Measurements from ENCODE around the gene TMIE. TPM values are rescaled to one million over a fixed set of nuclear protein-coding genes. Genes with fewer than 3 reads are reported as not detected.

The TMIE gene
- total and polyA plus RNA-seq, 2 of the 4 experiments (the other 2 are of a cell fraction), result 0.12 TPM; not detected in 1

DNA sequence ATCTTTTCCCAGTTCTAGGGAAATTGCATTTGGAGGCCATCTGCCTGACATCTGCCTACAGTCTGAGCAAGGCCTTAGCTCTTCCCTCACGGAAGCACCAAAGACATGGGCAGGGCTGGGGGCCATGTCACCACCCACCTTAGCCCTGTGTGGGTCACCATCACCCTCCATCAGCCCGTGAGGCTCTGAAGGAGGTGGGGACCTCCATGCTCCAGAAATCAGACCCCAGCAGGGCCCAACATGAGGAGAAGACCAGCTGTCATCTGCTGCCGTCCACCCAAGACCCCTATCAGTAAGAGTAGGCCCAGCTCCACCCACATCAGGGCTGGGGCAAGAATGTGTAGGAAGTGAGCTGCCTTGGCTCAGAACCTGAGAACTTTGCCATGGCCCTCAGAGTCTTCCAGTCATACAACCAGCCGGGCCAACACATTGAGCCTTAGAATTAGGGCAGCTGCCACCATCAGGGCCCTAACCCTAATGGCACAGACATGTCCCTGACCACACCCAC lies 1.9 kb downstream of the TMIE start:
- Histone ChIP-seq H3K27me3 (ENCODE audit: control insufficient read depth, insufficient read depth, low read length) (peaks cover 29% of the 10 kb centered on the region), H3K27ac (ENCODE audit: insufficient read depth, low read length) (no peak overlapping the region), H3K9me1 (ENCODE audit: insufficient read depth, low read length) (no peaks in the 10 kb centered on the region; the same call in 1 of the 2 replicates), H2BK5ac (ENCODE audit: low read depth, low read length, poor library complexity, severe bottlenecking) (no peak overlapping the region), H3K9ac (ENCODE audit: low read depth, low read length) (no peak overlapping the region), H2BK120ac (ENCODE audit: low read depth, low read length) (no peak overlapping the region), H4K20me1 (ENCODE audit: insufficient read depth, low read length) (peaks cover 3% of the 10 kb centered on the region; the same call in 1 of the 2 replicates), H3K18ac (ENCODE audit: low read depth, low read length) (no peak overlapping the region), H3K4me3 (ENCODE audit: insufficient read depth, low read depth, low read length) (no peak overlapping the region), H3K79me1 (ENCODE audit: low read depth in 1 of 2, low read length in 2 of 2) (no peaks in the 10 kb centered on the region), H3K56ac (ENCODE audit: extremely low read depth, insufficient read depth, low read length) (no peak overlapping the region), H2AFZ (replicated peaks; ENCODE audit: low read length, poor library complexity) (no peak overlapping the region), H2AK5ac (ENCODE audit: low read depth, low read length) (no peak overlapping the region; the same call in 1 of the 2 replicates), H3K4me1 (ENCODE audit: control insufficient read depth, insufficient read depth, low read length) (peaks cover 9% of the 10 kb centered on the region; the same call in 1 of the 2 replicates), H3K23ac (ENCODE audit: low read depth, low read length) (no peak overlapping the region), H3K4ac (ENCODE audit: low read depth, low read length) (no peak overlapping the region), H4K8ac (ENCODE audit: low read depth in 2 of 2, low read length in 2 of 2) (no peak overlapping the region), H3K4me2 (ENCODE audit: low read depth, low read length) (no peak overlapping the region), H4K91ac (ENCODE audit: insufficient read depth, low read depth, low read length) (no peak overlapping the region), H3K14ac (replicated peaks; ENCODE audit: low read depth, low read length) (no peak overlapping the region), H3K36me3 (ENCODE audit: control insufficient read depth, insufficient read depth, low read length) (no peaks in the 10 kb centered on the region), H2AK9ac (replicated peaks; ENCODE audit: low read depth, low read length, poor library complexity) (peak overlapping the region; percentile 6), H4K5ac (ENCODE audit: low read depth, low read length) (no peak overlapping the region), H2BK15ac (ENCODE audit: low read depth, low read length) (no peak overlapping the region), H3K9me3 (ENCODE audit: control insufficient read depth, insufficient read depth, low read length) (no peaks in the 10 kb centered on the region), H2BK20ac (ENCODE audit: low read depth, low read length) (no peak overlapping the region)
- CTCF ChIA-PET, result interaction anchor here (0.7 to 1.2 kb wide), 2 partner anchors 207 to 214 kb away, joined by 3 to 4 read pairs; no protein-coding TSS in a partner anchor
- DNase-seq, result no peak
- WGBS, 2 experiments (ENCODE audit: extremely low coverage in 2 of 2, insufficient read length in 1 of 2), result 75% methylated on average over 1 of the region's 4 CpGs; no CpG with 5 or more reads in 1 of the 2 experiments
- no peak for ATAC-seq (ENCODE audit: low read depth)
- in situ Hi-C loops (cut with MboI; ENCODE audit: low sequenced_read_pairs) (loop anchor here (5.0 to 25.0 kb wide), 2 partner anchors 194 to 659 kb away; no protein-coding TSS in a partner anchor), dilution Hi-C loops (cut with HindIII; ENCODE audit: low sequenced_read_pairs, unreplicated experiment) (no loop called here), intact Hi-C loops (cut with micrococcal nuclease) (no loop called here)
- POLR2A ChIA-PET (ENCODE audit: unreplicated experiment), result no interaction called here
- TF ChIP-seq POLR2A (IDR thresholded peaks at IDR 0.05; ENCODE audit: low read depth, low read length) (no peak), MXI1 (IDR thresholded peaks at IDR 0.05; ENCODE audit: borderline replicate concordance, low read depth, low read length) (no peak), CEBPB (IDR thresholded peaks at IDR 0.05; ENCODE audit: low read depth, low read length) (no peak), RCOR1 (IDR thresholded peaks at IDR 0.05; ENCODE audit: insufficient replicate concordance, low read length) (no peak), RAD21 (IDR thresholded peaks at IDR 0.05; ENCODE audit: low read length) (no peak), MAZ (IDR thresholded peaks at IDR 0.05; ENCODE audit: borderline replicate concordance, low read depth, low read length) (no peak), MAFK (IDR thresholded peaks at IDR 0.05; ENCODE audit: low read depth, low read length) (no peak), RFX5 (IDR thresholded peaks at IDR 0.05; ENCODE audit: low read depth, low read length) (no peak), NFE2L2 (IDR thresholded peaks at IDR 0.05; ENCODE audit: low read depth, low read length) (no peak), FOS (IDR thresholded peaks at IDR 0.05; ENCODE audit: low read depth, low read length) (no peak), SMC3 (IDR thresholded peaks at IDR 0.05; ENCODE audit: low read depth, low read length) (no peak), CHD1 (IDR thresholded peaks at IDR 0.05; ENCODE audit: low read depth, low read length) (no peak), BHLHE40 (IDR thresholded peaks at IDR 0.05; ENCODE audit: low read depth, low read length) (no peak)
- TF ChIP-seq, protein P1, sequence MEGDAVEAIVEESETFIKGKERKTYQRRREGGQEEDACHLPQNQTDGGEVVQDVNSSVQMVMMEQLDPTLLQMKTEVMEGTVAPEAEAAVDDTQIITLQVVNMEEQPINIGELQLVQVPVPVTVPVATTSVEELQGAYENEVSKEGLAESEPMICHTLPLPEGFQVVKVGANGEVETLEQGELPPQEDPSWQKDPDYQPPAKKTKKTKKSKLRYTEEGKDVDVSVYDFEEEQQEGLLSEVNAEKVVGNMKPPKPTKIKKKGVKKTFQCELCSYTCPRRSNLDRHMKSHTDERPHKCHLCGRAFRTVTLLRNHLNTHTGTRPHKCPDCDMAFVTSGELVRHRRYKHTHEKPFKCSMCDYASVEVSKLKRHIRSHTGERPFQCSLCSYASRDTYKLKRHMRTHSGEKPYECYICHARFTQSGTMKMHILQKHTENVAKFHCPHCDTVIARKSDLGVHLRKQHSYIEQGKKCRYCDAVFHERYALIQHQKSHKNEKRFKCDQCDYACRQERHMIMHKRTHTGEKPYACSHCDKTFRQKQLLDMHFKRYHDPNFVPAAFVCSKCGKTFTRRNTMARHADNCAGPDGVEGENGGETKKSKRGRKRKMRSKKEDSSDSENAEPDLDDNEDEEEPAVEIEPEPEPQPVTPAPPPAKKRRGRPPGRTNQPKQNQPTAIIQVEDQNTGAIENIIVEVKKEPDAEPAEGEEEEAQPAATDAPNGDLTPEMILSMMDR (conservative IDR thresholded peaks at IDR 0.05; ENCODE audit: low read depth, low read length), result no peak
- TF ChIP-seq, protein P2, sequence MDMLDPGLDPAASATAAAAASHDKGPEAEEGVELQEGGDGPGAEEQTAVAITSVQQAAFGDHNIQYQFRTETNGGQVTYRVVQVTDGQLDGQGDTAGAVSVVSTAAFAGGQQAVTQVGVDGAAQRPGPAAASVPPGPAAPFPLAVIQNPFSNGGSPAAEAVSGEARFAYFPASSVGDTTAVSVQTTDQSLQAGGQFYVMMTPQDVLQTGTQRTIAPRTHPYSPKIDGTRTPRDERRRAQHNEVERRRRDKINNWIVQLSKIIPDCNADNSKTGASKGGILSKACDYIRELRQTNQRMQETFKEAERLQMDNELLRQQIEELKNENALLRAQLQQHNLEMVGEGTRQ (IDR thresholded peaks at IDR 0.05; ENCODE audit: low read depth, low read length), result no peak
- no TSS peak for BruUV-seq (replicated peaks)

Measured in IMR-90 (cell line).